Rectal smooth muscle tissue (tissue), 1 donor: ENCODE results near the gene CMC2.

Experiments
- H3K27ac ChIP-seq: one replicate; pipeline ENCODE4 v1.7.0; 2013; ENCODE audit warnings: low read depth, low read length, inconsistent platforms
- H3K27me3 ChIP-seq: one replicate; pipeline ENCODE4 v1.7.0; 2013; ENCODE audit warnings: low read length; ENCODE audit not compliant: control insufficient read depth, insufficient read depth
- H3K36me3 ChIP-seq: one replicate; pipeline ENCODE4 v1.7.0; 2013; ENCODE audit warnings: low read length; ENCODE audit not compliant: control insufficient read depth, insufficient read depth
- H3K4me1 ChIP-seq: one replicate; pipeline ENCODE4 v1.7.0; 2013; ENCODE audit warnings: low read length; ENCODE audit not compliant: control insufficient read depth, insufficient read depth
- H3K4me3 ChIP-seq: one replicate; pipeline ENCODE4 v1.7.0; 2013; ENCODE audit warnings: low read length
- H3K9ac ChIP-seq: one replicate; pipeline ENCODE4 v1.7.0; 2013; ENCODE audit warnings: low read length

Gene CMC2

DNA sequence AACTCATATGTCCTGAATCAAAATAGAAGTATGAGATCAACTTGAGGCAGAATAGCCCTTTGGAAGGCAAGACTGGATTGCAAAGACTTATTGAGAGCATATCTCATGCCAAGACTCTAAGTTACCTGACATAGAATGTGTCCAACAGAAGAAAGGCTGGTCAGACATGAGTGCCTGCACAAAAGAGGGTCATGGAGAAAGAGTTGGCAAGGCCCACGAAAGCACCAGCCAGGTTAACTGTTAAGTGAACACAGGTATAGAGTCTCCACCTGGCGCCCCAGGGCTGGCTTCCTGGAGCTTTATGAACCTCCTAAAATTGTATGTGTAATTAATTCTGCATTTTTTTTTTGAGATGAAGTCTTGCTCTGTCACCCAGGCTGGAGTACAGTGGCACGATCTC is 71.0 kb downstream of the CMC2 start:
- no peak overlapping the region for H3K27ac ChIP-seq

DNA sequence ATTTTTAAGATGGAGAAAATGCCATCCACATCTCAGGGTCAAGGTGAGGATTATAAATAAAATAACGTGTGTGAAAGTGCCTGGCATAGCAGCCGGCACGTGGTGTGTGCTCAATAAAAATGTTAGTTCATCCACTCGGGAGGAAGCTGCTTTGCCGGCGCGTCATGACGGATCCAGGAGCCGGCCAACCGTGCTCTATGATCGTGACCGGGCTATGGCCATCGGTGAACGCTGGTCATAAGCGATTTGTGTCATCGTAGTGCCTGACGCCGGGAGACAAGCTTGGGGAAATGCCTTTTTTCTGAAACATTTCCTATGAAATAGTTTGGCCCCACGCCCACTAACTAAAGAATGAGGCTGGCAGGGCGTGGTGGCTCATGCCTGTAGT is 74.0 kb downstream of the CMC2 start:
- H3K36me3 ChIP-seq = no peaks in the 10 kb centered on the region
- peaks cover 6% of the 10 kb centered on the region for H3K4me1 ChIP-seq
- H3K27ac ChIP-seq = peak overlapping the region; percentile 70
- no peaks in the 10 kb centered on the region for H3K27me3 ChIP-seq
- H3K9ac ChIP-seq = no peak overlapping the region
- peak overlapping the region; percentile 46 for H3K4me3 ChIP-seq

More for the DNA sequence above, 71.0 kb downstream of the CMC2 start:
- H3K36me3 ChIP-seq = no peaks in the 10 kb centered on the region
- peaks cover 6% of the 10 kb centered on the region for H3K4me1 ChIP-seq
- H3K9ac ChIP-seq = no peak overlapping the region
- H3K27me3 ChIP-seq = no peaks in the 10 kb centered on the region
- no peak overlapping the region for H3K4me3 ChIP-seq

DNA sequence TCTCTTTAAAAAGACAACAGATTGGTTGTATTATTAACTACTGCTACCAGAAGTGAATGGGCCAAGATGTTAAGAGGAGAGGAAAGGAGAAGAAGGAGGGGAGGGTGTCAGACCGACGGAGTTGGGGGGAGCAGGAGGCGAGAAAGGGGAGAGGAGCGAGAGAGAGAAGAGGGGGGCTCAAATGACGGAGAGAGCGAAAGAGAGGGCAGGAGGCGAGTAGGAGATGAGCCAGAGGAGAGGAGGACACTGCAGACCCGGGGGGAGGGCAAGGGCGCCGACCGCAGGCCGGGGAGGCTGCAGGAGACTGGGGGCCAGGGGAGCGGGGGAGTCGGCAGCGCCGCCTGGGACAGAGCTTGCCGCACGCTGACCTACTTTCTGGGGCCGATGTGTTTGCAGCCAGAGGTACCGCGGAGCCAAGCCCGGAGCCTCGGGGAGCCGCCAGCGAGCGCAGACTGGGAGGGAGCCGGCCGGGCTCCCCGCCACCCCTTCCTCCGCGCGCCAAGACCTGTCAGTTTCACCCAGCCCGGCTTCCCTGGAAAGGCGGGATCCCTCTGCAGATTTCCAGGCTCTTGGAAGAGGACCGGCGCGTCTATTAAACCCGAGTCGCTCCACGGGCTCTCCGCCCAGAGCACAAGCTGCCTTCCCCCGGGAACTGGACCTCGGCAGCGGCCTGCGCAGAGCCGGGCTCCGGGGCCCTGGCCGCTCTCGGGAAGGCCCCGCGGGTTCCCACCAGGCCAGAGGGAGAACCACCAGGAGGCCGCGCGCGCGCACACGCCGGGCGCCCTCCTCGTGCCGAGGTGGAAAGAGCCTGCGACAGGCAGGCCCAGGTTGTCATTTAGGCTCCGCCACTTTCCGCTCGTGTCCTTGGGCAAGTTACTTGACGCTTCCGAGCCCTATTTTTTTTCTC is 74.6 kb downstream of the CMC2 start:
- Histone ChIP-seq H3K4me1 (peaks cover 2% of the 10 kb centered on the region), H3K9ac (peak overlapping the region; percentile 1), H3K36me3 (no peaks in the 10 kb centered on the region), H3K27me3 (no peaks in the 10 kb centered on the region), H3K27ac (peak overlapping the region; percentile 70), H3K4me3 (peak overlapping the region; percentile 46)

DNA sequence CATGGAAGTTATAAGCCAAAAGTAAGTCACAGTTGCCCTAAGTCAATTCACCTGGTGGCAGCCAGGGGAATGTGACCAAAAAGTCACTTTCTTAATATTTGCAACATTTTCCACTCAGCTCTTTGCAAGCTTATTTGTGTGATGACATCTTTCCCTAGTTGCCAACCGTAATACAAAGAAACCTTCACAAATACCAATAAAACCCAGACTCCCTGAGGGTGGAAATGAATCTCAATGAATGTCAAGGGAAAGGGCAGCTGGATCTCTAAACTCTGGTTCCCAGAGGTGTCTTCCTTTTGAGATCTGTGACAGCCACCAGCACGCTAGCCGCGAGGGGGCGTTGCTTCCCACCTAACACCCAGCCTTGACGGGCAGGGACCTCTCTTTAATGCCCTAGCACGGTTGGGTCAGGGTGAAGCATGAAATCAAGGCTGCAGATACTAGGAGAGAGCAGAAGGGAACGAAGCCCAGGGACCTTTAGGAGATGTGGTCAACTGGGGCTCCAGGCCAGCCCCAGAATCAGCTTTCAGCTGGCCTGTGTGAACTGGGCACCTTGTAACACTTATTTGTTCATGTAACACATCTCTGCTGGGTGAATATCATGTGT is 82.2 kb downstream of the CMC2 start:
- Histone ChIP-seq H3K4me3 (no peak overlapping the region), H3K9ac (no peak overlapping the region), H3K36me3 (no peaks in the 10 kb centered on the region), H3K27me3 (no peaks in the 10 kb centered on the region), H3K4me1 (no peaks in the 10 kb centered on the region), H3K27ac (no peak overlapping the region)

DNA sequence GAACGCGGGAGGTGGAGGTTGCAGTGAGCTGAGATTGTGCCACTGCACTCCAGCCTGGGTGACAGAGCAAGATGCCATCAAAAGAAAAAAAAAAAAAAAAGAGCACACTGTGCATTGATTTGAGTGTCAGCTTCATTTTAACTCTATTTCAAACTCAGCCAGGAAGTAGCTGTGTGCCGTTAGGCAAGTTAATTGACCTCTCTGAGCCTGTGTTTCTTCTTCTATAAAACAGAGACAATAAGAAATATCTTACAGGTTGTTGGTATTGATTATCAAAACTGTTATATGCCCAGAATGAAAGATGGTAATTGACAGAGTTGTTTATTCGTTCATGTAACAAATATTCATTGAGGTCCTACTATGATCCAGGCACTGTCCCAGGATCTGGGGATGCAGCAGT is 83.3 kb downstream of the CMC2 start:
- H3K4me1 ChIP-seq = no peaks in the 10 kb centered on the region
- no peak overlapping the region for H3K9ac ChIP-seq
- H3K4me3 ChIP-seq = no peak overlapping the region
- H3K27me3 ChIP-seq = no peaks in the 10 kb centered on the region
- H3K27ac ChIP-seq = no peak overlapping the region
- no peaks in the 10 kb centered on the region for H3K36me3 ChIP-seq
